Choroid plexus epithelial cell (primary cell): ENCODE data around the gene HAUS1.

Experiments used
- DNase-seq: peaks from one replicate; pipeline ENCODE4 v3.0.0-alpha.2; 2010; ENCODE audit warnings: low read depth
- H3K4me3 ChIP-seq: 2 replicates; pipeline ENCODE4 v1.5.1; 2011; ENCODE audit warnings: low read depth, mild to moderate bottlenecking, control low read depth, low read length, moderate library complexity
- CTCF ChIP-seq: conservative IDR thresholded peaks from 2 replicates; pipeline ENCODE4 v1.5.1; 2011; ENCODE audit warnings: low read depth, mild to moderate bottlenecking, control low read depth, inconsistent platforms, low read length, moderate library complexity

The HAUS1 gene

GRCh38 chr18:46062781-46063180, 41.4 kb upstream of the HAUS1 start:
- no peak for DNase-seq
- no peak overlapping the region for H3K4me3 ChIP-seq
- TF ChIP-seq CTCF: no peak

GRCh38 chr18:46067438-46068007, 36.7 kb upstream of the HAUS1 start:
- no peak overlapping the region for H3K4me3 ChIP-seq
- DNase-seq: peak; percentile 67
- TF ChIP-seq CTCF: no peak

GRCh38 chr18:46068763-46069162, 35.4 kb upstream of the HAUS1 start:
- no peak overlapping the region for H3K4me3 ChIP-seq
- DNase-seq: no peak
- no peak for TF ChIP-seq CTCF

- TF ChIP-seq CTCF: no peak
- H3K4me3 ChIP-seq: no peak overlapping the region
- DNase-seq: no peak
These were observed 34.7 kb upstream of the HAUS1 start for GRCh38 chr18:46069524-46069923.

- no peak for TF ChIP-seq CTCF
- no peak overlapping the region for H3K4me3 ChIP-seq
- DNase-seq: no peak
These were observed 34.0 kb upstream of the HAUS1 start for GRCh38 chr18:46070232-46070631.

GRCh38 chr18:46070815-46071652, 33.2 kb upstream of the HAUS1 start:
- DNase-seq: no peak
- TF ChIP-seq CTCF: no peak

More at GRCh38 chr18:46070815-46071652, 33.2 kb upstream of the HAUS1 start:
- H3K4me3 ChIP-seq: peak overlapping the region; percentile 78
